Epidermal melanocyte (primary cell): ENCODE measurements around the gene ZMYND19.
"Not testable (repeated sequence)": the region's sequence is repeated elsewhere in the genome, so short reads cannot be mapped to it uniquely, and the experiment has no call there.

Source experiments
- DNase-seq: peaks from one replicate; pipeline ENCODE4 v3.0.0; 2011; ENCODE audit warnings: low spot score; ENCODE audit not compliant: insufficient read length

ZMYND19 gene

DNA sequence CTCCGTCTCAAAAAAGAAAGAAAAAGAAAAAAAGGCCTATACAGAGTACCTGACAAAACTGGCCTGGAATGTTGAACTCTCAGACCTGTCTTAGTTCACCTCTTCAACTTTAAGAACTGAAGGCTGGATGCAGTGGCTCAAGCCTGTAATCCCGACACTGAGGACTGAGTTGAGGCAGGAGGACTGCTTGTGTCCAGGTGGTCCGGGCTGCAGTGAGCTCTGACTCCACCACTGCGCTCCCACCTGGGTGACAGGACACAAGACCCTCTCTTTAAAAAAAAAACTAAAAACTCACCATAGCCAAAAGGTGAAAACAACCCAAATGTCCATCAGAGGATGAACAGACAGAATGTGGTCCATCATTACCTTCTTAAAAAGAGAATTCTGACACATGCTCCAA, 32.2 kb downstream of the ZMYND19 start:
- DNase-seq, result no peak

DNA sequence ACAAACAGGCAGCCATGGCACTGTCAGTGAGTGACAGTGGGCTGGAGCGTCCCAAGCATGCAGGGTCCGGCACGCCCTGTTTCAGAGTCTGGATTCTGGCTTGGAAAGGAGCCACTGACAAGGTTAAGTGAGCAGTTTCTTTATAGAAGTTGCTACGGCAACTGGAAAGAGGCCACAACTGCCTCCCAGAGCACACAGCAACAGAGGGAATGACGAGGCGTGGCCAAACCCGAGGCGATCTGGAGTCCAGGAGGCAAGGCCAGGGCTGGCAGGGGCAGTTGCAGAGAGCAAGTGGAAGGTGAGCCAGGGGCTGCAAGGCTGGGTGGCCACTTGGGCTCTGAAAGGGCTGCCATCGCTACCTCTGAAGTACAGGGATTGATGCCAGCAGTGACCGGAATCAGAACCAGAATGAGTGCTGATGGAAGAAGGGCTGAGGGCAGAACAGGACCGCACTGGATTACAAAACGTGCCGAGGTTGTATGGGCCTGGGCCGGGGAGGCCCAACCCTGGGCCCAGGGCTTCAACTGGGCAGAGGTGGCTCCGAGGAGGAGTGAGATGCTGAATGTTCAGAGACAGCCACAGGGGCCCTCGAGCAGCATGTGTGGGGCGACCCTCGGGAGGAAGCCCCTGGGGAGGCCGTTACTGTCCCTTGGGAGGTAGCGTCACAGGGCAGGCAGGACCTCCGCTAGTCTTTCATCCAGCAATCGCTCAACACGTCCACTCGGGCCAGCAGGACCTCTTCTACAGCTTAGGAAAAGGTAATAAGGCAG, 34.1 kb downstream of the ZMYND19 start:
- DNase-seq, result no peak

DNA sequence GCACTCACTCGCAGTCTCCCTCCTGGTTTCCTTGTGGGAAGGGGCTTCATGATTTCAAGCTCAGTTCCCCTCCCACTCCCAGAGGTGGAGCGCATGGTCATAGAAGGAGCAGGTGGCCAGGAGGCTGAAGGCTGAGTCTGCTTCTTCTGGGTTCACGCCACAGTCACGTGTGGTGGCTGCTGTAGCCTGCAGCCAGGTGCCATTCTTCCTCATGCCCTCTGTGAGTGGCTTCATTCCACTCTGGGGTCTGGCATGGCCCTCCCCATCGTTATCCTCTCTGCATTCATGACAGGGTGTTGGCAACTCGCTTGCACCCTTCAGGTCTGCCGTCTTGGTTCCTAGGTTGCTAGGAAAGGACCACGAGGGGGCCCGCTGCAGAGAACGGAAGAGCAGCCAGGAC, 35.1 kb downstream of the ZMYND19 start:
- DNase-seq, result no peak

DNA sequence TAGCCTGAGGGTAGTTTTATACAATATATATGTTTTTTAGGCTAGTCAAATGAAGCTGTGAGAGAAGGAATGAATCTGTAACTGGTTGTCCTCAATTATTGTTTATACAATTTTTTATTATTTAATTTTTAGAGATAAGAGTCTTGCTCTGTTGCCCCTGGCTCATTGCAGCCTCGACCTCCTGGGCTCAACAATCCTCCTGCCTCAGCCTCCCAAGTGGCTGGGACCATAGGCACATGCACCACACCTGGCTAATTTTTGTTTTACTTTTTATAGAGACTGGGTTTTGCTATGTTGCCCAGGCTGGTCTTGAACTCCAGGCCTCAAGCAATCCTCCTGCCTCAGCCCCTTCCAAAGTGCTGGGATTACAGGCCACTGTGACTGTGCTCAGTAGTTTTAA, 36.0 kb downstream of the ZMYND19 start:
- no peak for DNase-seq

DNA sequence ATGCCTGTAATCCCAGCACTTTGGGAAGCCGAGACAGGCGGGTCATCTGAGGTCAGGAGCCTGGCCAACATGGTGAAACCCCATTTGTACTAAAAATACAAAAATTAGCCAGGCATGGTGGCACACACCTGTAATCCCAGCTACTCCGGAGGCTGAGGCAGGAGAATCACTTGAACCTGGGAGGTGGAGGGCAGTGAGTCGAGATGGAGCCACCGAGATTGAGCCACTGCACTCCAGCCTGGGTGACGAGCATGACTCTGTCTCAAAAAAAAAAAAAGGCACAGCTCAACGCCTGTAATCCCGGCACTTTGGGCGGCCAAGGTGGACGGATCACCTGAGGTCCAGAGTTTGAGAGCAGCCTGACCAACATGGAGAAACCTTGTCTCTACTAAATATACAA, 36.7 kb downstream of the ZMYND19 start:
- not testable (repeated sequence) for DNase-seq

DNA sequence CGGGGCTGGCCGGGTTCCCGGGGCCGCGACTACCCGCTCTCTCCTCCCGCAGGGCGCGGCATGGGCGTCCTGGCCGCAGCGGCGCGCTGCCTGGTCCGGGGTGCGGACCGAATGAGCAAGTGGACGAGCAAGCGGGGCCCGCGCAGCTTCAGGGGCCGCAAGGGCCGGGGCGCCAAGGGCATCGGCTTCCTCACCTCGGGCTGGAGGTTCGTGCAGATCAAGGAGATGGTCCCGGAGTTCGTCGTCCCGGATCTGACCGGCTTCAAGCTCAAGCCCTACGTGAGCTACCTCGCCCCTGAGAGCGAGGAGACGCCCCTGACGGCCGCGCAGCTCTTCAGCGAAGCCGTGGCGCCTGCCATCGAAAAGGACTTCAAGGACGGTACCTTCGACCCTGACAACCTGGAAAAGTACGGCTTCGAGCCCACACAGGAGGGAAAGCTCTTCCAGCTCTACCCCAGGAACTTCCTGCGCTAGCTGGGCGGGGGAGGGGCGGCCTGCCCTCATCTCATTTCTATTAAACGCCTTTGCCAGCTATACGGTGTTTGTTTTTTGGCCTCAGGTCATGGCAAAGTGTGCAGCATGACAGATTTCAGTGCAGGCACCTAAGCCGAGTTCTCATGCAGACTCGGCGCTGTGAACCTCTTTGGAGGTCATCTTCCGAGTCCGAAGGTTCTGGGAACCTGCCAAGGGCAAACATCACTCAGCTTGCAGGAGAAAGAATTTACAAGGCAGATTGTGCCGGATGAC, 38.1 kb downstream of the ZMYND19 start:
- DNase-seq, result peak; percentile 46

DNA sequence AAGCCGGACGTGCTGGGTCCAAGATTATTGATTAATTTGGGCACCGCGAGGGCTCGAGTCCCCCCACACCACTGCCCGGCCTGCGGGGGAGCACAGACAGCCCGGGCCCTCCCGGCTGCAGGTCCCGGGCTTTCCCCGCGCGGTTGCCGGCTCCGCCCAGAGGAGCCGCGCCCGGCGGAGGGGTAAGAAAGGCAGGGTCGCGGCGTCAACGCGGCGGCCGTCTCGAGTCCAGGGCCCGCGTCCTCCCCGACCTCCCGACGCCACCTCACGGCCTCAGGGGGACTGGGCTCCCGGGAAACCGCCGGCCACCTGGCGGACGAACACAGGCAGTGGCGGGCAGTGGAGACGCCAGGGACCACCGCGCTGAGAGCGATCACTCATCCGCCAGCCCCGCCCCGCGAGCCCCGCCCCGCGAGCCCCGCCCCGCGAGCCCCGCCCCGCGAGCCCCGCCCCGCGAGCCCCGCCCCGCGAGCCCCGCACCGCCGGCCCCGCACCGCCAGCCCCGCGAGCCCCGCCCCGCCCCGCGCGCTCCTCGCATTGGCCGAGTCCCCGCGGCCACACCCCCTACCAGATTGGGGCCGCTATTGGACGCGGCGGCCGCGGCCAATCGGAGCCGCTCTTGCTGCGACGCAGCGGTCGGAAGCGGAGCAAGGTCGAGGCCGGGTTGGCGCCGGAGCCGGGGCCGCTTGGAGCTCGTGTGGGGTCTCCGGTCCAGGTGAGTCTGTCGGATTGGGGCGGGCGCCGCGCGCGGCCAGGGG, 38.9 kb downstream of the ZMYND19 start, which contains the start of gene MRPL41:
TSS of gene MRPL41 (plus strand) at position 616 of the 758 bp plus-strand sequence. CDS start 203 bp downstream, outside the sequence.
- DNase-seq, result peak; percentile 97

DNA sequence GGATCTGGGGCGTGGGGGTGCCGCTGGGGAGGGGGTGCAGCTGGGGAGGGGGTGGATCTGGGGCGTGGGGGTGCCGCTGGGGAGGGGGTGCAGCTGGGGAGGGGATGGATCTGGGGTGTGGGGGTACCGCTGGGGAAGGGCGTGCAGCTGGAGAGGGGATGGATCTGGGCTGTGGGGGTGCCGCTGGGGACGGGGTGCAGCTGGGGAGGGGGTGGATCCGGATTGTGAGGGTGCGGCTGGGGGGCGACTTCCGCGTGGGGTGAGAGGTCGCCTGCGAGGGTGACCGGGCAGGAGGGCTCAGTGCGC, 39.4 kb downstream of the ZMYND19 start:
- DNase-seq, result not testable (repeated sequence)

DNA sequence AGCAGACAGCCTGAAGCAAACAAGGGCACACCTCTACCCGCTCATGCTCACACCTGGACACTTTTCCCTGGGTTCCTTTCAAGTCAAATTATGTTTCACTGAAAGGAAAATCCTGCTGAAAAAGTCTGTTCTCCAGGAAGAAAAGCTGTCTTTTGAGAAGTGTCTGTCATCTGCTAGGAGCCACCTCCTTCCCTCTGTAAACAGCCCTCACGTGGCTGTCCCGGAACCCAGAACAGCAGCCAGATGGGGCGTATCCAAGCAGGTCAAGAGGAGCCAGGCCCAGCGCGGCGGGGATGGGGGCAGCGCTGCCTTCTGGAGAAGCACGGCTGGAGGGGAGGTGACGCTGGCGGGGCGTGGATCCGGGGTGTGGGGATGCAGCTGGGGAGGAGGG, 40.1 kb downstream of the ZMYND19 start, which contains the start of gene PNPLA7:
TSS of gene PNPLA7 (minus strand) at position 172 of the 391 bp plus-strand sequence. CDS start 205 bp downstream, outside the sequence.
- peak; percentile 86 for DNase-seq

DNA sequence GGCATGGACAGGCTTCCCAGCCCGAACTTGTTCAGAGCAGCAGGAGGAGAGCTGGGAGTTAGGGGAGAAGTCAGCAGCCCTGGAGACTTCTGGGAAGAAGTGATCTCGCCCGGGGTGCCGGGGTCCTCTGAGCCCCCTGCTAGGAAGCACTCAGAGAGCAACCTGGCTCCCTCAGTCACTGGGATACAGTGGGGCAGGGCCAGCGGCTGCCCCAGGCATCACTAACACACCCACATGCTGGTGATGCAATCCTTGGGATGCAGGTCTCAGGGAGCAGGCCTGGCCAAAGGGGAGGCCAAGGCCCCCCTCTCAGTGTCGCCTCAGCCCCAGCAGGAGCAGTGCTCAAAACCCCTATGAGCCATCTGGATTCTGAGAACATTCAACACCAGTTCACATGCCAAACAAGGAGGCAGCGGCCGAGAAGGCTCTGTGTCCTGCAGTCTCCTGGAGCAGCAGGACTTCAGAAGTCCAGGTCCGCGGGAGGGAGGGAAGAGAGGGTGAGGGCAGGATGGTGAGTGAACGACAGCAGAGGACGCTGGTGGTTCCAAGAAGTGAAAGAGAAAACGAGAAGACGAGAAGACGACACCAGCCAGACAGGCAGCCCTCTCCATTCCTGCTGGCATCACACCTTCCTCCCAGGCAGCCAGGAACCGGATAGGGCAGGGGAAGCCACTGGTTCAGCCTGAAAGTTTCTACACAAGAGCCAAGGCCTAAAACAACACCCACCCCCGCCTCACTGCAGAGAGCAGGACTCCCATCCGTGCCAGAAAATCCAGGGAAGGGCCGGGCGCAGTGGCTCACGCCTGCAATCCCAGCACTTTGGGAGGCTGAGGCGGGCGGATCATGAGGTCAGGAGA, 42.4 kb downstream of the ZMYND19 start:
- no peak for DNase-seq

DNA sequence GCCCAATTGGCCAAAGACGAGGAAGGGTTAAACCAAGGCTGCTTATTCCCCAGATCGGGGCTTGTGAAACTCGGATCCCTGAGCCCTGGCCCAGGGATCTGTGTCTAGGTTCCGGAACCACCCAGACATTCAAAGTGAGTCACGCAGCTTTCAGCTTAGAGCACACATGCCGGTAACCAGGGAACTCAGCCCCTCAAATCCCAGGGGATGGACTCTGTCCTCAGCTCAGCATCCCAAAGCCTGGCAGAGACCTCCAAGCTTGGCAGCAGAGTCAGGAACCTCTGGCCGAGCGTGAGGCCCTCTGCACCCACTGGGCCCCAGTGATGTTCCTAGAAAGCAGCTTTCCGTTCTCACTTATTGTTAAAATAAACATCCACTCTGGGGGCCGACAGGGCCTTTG, 45.2 kb downstream of the ZMYND19 start:
- DNase-seq, result no peak

DNA sequence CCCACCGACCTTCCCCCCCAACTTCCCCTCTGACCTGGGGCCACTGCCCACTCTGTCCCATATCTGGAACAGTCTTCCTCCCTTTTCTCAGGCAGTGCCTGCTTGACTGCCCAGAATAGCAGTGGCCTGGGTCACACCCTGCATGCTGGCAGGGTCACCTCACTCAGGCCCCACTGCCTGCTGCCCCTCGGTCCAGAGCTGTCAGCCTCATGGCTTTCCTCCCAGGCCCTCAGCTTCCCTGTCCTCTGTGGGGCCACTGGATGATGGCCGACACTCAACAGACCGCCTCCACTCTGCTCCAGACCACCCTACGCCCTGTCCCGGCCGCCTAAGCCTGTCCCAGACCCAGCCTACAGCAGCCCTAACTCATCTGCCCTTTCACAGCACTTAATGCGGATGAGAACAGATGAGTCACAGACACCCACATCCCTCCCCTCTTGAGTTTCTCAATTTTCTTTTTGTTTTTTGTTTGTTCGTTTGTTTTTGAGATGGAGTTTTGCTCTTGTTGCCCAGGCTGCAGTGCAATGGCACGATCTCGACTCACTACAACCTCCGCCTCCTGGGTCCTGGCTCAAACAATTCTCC, 46.0 kb downstream of the ZMYND19 start:
- no peak for DNase-seq

DNA sequence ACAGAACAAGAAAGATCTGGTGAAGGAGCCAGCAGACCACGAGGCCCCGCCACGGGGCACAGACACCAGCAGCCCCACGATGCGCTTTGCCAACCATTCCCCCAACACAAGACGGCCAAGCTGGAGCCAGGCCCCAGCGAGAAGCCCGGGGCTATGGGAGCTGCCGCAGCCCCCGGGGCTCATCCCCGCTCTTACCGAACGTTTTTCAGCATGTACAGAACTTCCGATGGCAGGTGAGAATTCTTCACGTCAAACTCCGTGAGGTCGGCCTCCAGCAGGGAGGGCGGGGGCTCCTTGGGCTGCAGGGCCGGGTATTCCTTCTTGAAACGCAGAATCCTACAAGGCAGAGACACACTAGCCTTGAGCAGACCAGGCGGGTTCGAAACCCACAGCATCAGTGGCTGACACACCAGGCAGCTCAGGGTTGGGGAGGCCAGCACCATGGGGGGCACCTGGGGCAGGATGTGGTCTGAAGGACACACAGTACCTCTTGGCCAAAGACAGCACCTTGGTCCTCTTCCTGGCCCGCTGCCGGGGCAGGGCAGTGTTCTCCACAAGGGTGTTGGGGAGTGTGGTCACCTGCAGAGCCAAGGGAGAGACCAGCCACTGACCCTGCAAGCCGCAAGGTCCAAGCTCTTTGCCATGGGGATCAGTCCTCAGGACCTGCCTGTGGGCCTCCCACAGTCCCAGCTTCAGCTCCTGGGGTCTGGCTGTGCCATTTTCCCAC, 46.9 kb downstream of the ZMYND19 start:
- DNase-seq, result no peak

DNA sequence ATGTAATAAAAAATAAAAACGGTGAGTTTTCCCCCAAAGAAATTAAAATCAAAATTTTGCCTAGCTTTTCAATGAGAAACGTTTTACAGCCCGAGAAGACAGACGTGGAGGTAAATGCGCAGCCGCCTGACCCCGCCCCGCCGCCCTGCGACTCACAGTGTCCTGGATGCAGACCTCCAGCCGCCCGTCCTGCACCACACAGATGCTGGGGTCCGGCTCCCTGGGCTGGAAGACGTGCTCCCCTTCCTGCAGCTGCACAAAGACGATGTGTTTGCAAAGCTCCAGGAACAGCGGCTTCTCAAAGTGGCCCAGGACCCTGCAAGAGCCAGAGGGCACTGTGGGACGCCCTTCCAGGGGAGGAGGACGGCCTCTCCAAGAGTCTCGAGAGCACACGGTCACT, 47.8 kb downstream of the ZMYND19 start:
- DNase-seq, result no peak

DNA sequence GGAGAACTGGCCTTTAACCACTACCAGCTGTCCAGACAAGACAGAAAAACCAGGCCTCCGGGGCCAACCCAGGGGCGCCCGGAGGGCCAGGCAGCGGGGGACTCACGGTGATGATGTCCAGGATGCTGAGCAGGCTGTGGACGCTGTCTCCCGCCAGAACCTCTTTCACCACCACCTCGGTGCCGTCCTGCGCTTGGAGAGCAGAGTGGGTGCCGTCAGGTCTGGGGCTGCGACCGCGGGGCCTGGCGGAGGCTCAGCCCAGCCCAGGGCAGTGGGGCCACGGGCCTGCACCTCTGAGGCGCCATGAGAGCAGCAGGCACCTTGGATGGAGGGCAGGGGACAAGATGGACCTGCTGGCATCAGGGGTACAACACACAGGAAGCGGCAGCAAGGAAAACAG, 49.8 kb downstream of the ZMYND19 start:
- DNase-seq, result no peak

DNA sequence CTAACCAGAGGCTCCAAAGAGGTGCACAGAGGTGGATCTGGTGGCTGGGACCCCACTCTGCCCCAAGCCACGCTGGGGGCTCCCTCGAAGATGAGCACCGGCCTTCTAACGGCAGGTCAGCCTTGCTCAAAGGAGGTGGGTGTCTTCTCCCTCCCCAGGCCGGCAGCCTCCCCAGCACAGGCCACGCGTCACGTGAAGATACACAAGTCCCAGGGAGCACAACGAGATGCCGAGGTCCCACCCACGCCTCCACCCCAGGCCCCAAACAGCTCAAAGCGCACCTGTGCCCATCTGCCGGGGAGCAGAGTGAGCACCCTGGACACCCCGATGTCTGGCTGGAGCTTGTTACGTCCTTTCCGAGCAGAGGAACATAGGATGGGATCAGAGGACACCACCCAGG, 52.3 kb downstream of the ZMYND19 start:
- DNase-seq, result no peak

DNA sequence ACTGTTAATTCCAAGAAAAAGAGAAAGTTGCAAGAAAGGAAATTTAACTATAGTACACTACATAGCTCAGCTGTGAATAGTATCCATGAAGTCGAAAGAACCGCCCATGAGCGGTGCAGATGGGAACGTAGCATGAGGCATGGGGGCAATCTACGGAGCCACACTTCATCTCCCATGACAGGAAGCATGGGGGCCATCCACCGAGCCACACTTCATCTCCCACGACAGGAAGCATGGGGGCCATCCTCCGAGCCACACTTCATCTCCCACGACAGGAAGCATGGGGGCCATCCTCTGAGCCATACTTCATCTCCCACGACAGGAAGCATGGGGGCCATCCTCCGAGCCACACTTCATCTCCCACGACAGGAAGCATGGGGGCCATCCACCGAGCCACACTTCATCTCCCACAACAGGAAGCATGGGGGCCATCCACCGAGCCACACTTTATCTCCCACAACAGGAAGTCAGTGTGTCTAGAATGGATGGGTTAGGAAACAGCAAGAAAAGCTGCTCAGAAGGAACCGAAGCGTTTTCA, 53.6 kb downstream of the ZMYND19 start:
- not testable (repeated sequence) for DNase-seq

DNA sequence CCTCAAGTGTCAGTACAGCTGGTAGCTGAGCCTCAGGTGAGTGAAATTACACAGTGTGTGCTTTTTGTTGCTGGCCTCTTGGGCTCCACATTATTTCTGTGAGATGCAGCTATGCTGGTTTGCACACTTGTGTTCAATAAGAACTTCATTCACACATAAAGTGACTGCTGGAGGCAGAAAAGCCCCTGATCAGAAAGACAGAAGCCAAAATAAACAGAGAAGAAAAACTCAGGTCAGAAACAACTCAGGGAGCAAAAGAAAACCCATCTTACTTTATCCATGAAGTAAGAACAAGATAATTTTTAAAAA, 55.2 kb downstream of the ZMYND19 start:
- no peak for DNase-seq

DNA sequence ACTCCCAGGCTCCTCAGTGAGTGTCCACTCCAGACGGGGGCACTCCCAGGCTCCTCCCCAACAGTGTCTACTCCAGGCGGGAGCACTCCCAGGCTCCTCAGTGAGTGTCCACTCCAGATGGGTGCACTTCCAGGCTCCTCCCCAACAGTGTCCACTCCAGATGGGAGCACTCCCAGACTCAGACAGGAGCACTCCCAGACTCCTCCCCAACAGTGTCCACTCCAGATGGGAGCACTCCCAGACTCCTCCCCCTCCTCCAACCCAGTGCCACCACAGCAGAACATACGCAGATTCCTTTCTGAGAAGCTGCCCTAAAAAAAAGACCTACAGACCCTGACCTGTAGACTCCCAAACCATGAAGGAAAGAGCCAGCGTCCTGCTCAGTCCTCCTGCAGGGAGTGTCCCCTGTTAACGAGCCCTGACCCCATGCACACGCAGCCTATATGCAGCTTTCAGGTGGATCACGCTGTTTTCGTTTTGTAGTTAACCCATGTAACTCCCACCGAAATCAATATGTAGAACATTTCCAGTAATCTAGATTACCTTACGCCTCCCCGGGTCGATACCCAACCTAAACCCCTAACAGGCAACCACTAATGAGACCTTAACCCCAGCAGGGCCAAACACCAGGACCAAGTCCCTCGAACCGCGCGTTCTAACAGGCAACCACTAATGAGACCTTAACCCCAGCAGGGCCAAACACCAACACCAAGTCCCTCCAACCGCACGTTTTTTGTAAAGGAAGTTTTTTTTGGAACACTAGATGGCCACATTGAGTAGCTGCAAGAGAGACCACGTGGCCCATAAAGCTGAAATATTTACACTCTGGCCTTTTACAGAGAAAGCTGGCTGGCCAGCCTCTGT, 55.8 kb downstream of the ZMYND19 start:
- DNase-seq, result peak; percentile 77
